Rectal smooth muscle tissue (tissue), 1 donor: Measurements from ENCODE around the gene ENPP1.
"Not testable (repeated sequence)": the region's sequence is repeated elsewhere in the genome, so short reads cannot be mapped to it uniquely, and the experiment has no call there.

Source experiments
- H3K27ac ChIP-seq: one replicate; pipeline ENCODE4 v1.7.0; 2013; ENCODE audit warnings: low read depth, low read length, inconsistent platforms
- H3K27me3 ChIP-seq: one replicate; pipeline ENCODE4 v1.7.0; 2013; ENCODE audit warnings: low read length; ENCODE audit not compliant: control insufficient read depth, insufficient read depth
- H3K36me3 ChIP-seq: one replicate; pipeline ENCODE4 v1.7.0; 2013; ENCODE audit warnings: low read length; ENCODE audit not compliant: control insufficient read depth, insufficient read depth
- H3K4me1 ChIP-seq: one replicate; pipeline ENCODE4 v1.7.0; 2013; ENCODE audit warnings: low read length; ENCODE audit not compliant: control insufficient read depth, insufficient read depth
- H3K4me3 ChIP-seq: one replicate; pipeline ENCODE4 v1.7.0; 2013; ENCODE audit warnings: low read length
- H3K9ac ChIP-seq: one replicate; pipeline ENCODE4 v1.7.0; 2013; ENCODE audit warnings: low read length

Gene ENPP1

GRCh38 chr6:131914967-131915751, 107.3 kb downstream of the ENPP1 start:
- H3K4me3 ChIP-seq = no peak overlapping the region
- H3K9ac ChIP-seq = no peak overlapping the region
- H3K27me3 ChIP-seq = no peaks in the 10 kb centered on the region
- H3K36me3 ChIP-seq = no peaks in the 10 kb centered on the region
- no peaks in the 10 kb centered on the region for H3K4me1 ChIP-seq
- H3K27ac ChIP-seq = no peak overlapping the region

GRCh38 chr6:131916091-131916796, 108.4 kb downstream of the ENPP1 start:
- not testable (repeated sequence) for H3K36me3 ChIP-seq

GRCh38 chr6:131916847-131917246, 109.0 kb downstream of the ENPP1 start:
- H3K27me3 ChIP-seq = no peaks in the 10 kb centered on the region
- no peak overlapping the region for H3K27ac ChIP-seq
- H3K36me3 ChIP-seq = no peaks in the 10 kb centered on the region
- H3K9ac ChIP-seq = no peak overlapping the region
- no peak overlapping the region for H3K4me3 ChIP-seq
- H3K4me1 ChIP-seq = no peaks in the 10 kb centered on the region

More at GRCh38 chr6:131916091-131916796, 108.4 kb downstream of the ENPP1 start:
- H3K4me1 ChIP-seq, H3K27ac ChIP-seq, H3K27me3 ChIP-seq, H3K9ac ChIP-seq, H3K4me3 ChIP-seq: not testable (repeated sequence)

- H3K27ac ChIP-seq = no peak overlapping the region
- no peak overlapping the region for H3K9ac ChIP-seq
- no peak overlapping the region for H3K4me3 ChIP-seq
- no peaks in the 10 kb centered on the region for H3K27me3 ChIP-seq
- H3K36me3 ChIP-seq = no peaks in the 10 kb centered on the region
- H3K4me1 ChIP-seq = no peaks in the 10 kb centered on the region
Measured at GRCh38 chr6:131917318-131917717, 109.5 kb downstream of the ENPP1 start.

GRCh38 chr6:131917763-131918649, 110.2 kb downstream of the ENPP1 start:
- Histone ChIP-seq H3K9ac (no peak overlapping the region), H3K4me3 (no peak overlapping the region), H3K27ac (no peak overlapping the region), H3K36me3 (no peaks in the 10 kb centered on the region), H3K27me3 (no peaks in the 10 kb centered on the region), H3K4me1 (no peaks in the 10 kb centered on the region)

- no peak overlapping the region for H3K9ac ChIP-seq
- H3K4me3 ChIP-seq = no peak overlapping the region
- H3K27me3 ChIP-seq = no peaks in the 10 kb centered on the region
- H3K27ac ChIP-seq = no peak overlapping the region
- H3K4me1 ChIP-seq = no peaks in the 10 kb centered on the region
- no peaks in the 10 kb centered on the region for H3K36me3 ChIP-seq
Measured at GRCh38 chr6:131918650-131919355, 111.0 kb downstream of the ENPP1 start.

- Histone ChIP-seq H3K4me1 (no peaks in the 10 kb centered on the region), H3K9ac (no peak overlapping the region), H3K27me3 (no peaks in the 10 kb centered on the region), H3K4me3 (no peak overlapping the region), H3K27ac (no peak overlapping the region), H3K36me3 (no peaks in the 10 kb centered on the region)
Measured at GRCh38 chr6:131920656-131921055, 112.8 kb downstream of the ENPP1 start.

- Histone ChIP-seq H3K27me3 (no peaks in the 10 kb centered on the region), H3K4me3 (no peak overlapping the region), H3K4me1 (no peaks in the 10 kb centered on the region), H3K27ac (no peak overlapping the region), H3K36me3 (no peaks in the 10 kb centered on the region), H3K9ac (no peak overlapping the region)
Measured at GRCh38 chr6:131923356-131923755, 115.5 kb downstream of the ENPP1 start.

GRCh38 chr6:131924881-131925474, 117.2 kb downstream of the ENPP1 start:
- H3K27ac ChIP-seq = no peak overlapping the region
- H3K36me3 ChIP-seq = no peaks in the 10 kb centered on the region
- H3K4me1 ChIP-seq = no peaks in the 10 kb centered on the region
- no peak overlapping the region for H3K9ac ChIP-seq
- H3K4me3 ChIP-seq = no peak overlapping the region
- no peaks in the 10 kb centered on the region for H3K27me3 ChIP-seq

- no peaks in the 10 kb centered on the region for H3K36me3 ChIP-seq
- H3K4me3 ChIP-seq = no peak overlapping the region
- no peak overlapping the region for H3K9ac ChIP-seq
- H3K4me1 ChIP-seq = no peaks in the 10 kb centered on the region
- H3K27ac ChIP-seq = no peak overlapping the region
- H3K27me3 ChIP-seq = no peaks in the 10 kb centered on the region
Measured at GRCh38 chr6:131929264-131929663, 121.4 kb downstream of the ENPP1 start.

- Histone ChIP-seq H3K36me3 (no peaks in the 10 kb centered on the region), H3K27me3 (no peaks in the 10 kb centered on the region), H3K9ac (no peak overlapping the region), H3K27ac (no peak overlapping the region), H3K4me3 (no peak overlapping the region), H3K4me1 (no peaks in the 10 kb centered on the region)
Measured at GRCh38 chr6:131929976-131930375, 122.2 kb downstream of the ENPP1 start.
